ENCODE data around the gene PIM3.
A peak's percentile ranks its signal among the peaks of the same experiment; 100 is the strongest.

The PIM3 gene

DNA sequence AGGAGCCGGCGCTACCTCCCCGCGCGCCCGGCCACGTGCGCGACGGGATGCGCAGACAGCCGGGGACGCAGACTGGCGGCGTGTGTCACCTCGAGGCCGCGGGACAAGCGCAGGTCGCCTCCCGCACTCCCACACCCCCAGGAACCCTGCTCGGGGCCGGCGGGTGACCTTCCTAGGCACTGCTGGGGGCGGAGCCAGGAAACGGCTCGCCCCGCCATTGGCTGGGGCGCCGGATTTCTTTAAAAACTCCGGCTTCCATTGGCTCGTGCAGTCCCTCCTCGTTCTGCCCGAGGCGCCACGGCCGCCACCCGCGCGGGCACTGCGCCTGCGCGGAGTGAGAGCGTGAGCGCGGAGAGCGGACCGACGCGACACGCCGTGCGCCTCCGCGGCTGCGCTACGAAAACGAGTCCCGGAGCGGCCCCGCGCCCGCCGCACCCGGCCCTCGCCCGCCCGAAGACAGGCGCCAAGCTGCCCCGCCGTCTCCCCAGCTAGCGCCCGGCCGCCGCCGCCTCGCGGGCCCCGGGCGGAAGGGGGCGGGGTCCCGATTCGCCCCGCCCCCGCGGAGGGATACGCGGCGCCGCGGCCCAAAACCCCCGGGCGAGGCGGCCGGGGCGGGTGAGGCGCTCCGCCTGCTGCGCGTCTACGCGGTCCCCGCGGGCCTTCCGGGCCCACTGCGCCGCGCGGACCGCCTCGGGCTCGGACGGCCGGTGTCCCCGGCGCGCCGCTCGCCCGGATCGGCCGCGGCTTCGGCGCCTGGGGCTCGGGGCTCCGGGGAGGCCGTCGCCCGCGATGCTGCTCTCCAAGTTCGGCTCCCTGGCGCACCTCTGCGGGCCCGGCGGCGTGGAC lies at the start of gene PIM3:
PIM3 (plus strand) TSS at position 614 of the 846 bp plus-strand sequence; CDS start at position 790, 176 bp downstream.
- peak; percentile 84 for DNase-seq

DNA sequence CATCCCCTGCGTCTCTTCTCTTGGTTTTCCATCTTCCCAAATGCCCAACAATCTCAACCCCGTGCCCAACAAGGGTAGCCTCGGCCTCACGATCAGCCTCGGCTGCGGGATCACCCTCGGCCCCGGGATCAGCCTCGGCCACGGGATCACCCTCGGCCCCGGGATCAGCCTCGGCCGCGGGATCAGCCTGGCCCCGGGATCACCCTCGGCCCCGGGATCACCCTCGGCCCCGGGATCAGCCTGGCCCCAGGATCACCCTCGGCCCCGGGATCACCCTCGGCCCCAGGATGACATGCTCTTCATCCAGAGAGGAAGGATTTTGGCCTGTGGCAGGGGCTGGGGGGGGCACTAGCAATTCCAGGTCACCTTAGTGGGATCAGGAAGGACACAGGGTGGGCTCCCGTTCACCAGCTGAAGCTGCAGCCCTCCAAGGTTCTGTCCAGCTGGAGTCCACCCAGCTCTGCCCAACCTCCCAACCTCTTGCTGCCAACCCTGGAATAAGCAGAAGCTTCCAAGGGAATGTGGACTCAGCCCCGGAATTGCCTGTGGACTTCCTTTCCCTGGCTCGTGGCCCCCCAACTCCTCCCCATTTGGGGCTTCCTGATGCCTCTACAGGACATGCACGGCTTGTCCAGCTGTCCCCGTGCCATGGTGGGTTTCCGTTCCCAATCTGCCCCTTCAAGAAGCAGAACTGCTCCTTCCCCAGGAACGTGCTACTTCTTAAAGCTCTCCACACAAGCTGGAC lies 48.5 kb upstream of the PIM3 start:
- no peak for DNase-seq

DNA sequence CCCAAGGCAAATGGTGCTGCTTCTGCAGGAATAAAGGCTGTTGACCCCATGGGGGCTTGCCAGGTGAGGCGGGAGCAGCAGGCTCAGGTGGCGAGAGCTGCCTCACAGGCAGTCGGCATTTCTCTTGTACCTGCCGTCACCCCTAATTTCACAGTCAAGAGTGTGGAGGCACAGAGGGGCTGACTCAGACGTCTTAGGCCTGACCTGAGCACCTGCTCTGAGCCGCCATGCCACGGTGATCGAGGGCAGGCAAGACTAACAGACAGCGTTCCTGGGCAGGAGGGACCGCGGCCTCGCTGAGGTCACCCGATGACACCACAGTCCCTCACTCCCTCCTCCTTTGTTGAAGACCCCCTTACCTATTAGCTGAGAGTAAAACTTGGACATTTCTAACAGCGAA lies 47.5 kb upstream of the PIM3 start:
- no peak for DNase-seq

- DNase-seq: no peak
Measured at GRCh38 chr22:49913446-49913845, 47.1 kb upstream of the PIM3 start.

- DNase-seq: no peak
Measured at GRCh38 chr22:49914256-49914655, 46.3 kb upstream of the PIM3 start.

GRCh38 chr22:49915610-49916009 lies 45.0 kb upstream of the PIM3 start:
- DNase-seq: no peak

DNA sequence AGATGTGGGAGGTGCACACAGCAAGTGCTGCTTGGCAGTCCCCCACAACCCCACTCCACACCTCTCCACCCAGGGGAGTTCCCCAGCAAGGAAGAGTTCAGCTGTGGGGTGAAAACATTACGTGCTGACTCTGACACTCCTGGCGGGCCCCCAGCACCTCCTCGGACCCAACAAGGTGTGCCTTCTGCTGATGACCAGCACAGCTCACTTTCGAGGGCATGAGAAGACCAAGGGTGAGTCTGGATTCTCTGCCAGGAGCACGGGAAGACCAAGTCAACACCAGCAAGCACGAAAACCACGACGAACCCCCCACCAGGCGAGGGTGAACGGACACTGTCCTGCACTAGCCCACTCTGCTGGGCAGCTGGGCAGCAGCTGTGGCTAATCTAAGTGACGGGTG lies 43.7 kb upstream of the PIM3 start:
- DNase-seq: no peak

- DNase-seq: peak; percentile 95
Measured at GRCh38 chr22:49917974-49918910, 42.3 kb upstream of the PIM3 start, which contains the start of the genes ALG12 and CRELD2. TSS of gene ALG12 (minus strand) at chr22:49918438. CDS start at chr22:49913765, 4,673 bp downstream. TSS of gene CRELD2 (plus strand) at chr22:49918634. CDS start at chr22:49918770, 136 bp downstream.

- no peak for DNase-seq
Measured at GRCh38 chr22:49918911-49919881, 41.4 kb upstream of the PIM3 start.

- no peak for DNase-seq
Measured at GRCh38 chr22:49920859-49921258, 39.7 kb upstream of the PIM3 start.

GRCh38 chr22:49921508-49922278 lies 38.9 kb upstream of the PIM3 start:
- DNase-seq: no peak

GRCh38 chr22:49922484-49922883 lies 38.1 kb upstream of the PIM3 start:
- DNase-seq: no peak

GRCh38 chr22:49922926-49923325 lies 37.6 kb upstream of the PIM3 start:
- no peak for DNase-seq

DNA sequence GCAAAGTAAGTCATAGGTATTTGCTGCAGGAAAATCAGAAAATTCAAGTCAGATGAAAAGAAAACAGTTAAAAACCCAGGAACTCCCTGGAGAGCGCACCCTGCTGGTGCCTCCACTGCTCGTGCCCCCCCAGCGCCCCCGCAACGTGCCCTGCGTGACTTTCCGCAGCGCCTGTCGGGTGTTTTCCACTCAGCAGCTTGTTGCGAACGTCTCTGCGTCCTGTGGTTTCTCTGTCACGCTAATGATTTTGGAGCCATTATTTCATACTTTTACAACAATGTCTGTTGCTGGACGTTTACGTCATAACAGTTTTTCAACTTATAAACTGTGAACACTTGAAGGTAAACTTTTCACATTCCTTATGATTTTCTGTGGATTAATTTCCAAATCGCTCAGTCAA lies 37.1 kb upstream of the PIM3 start:
- DNase-seq: no peak

DNA sequence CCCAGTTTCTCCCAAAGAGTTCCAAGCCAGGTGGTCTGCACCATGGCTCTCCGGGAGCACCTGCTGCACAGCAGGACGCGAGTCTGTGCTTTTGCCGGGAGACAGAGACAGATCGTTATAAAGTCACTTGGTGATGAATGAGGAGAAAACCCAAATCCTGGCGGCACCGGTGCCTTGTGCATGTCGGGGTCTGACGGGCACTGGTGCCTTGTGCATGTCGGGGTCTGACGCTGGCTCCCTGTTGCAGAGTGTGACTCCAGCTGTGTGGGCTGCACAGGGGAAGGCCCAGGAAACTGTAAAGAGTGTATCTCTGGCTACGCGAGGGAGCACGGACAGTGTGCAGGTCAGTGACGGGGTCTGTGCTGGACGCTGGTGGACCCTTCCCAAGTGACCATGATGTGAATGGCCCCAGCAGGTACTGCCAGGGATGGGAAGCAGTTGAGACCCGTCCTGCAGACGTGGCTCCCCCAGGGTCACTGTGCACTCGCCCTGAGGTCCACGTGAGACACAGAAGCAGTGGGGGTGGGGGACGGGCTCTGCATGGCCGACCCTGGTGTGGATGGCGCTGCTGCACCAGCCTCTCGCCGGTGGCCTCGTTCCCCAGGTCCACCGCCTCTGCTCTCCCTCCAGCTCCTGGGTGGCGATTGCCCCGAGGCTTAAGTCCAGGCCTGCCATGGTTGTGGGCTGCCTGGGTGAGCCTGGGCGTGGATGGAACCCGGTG lies 36.3 kb upstream of the PIM3 start:
- no peak for DNase-seq

- DNase-seq: no peak
Measured at GRCh38 chr22:49925525-49926128, 34.9 kb upstream of the PIM3 start.

DNA sequence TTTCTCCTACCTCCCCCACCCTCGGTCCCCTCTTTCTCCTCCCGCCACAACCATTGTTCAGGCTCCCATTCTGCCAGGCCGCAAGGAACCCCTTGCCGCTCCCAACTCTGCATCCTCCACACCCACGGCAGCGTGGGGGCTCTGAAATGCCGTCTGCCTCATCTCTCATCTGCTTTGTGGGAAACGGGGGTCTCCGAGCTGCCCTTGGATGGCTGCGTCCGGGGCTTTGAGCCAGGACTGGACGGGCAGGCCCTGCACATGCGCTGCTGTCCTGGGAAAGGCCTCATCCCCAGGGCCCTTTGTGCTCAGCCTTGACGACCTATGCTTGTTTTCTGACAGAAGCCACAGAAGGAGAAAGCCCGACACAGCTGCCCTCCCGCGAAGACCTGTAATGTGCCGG lies 33.7 kb upstream of the PIM3 start:
- no peak for DNase-seq

DNA sequence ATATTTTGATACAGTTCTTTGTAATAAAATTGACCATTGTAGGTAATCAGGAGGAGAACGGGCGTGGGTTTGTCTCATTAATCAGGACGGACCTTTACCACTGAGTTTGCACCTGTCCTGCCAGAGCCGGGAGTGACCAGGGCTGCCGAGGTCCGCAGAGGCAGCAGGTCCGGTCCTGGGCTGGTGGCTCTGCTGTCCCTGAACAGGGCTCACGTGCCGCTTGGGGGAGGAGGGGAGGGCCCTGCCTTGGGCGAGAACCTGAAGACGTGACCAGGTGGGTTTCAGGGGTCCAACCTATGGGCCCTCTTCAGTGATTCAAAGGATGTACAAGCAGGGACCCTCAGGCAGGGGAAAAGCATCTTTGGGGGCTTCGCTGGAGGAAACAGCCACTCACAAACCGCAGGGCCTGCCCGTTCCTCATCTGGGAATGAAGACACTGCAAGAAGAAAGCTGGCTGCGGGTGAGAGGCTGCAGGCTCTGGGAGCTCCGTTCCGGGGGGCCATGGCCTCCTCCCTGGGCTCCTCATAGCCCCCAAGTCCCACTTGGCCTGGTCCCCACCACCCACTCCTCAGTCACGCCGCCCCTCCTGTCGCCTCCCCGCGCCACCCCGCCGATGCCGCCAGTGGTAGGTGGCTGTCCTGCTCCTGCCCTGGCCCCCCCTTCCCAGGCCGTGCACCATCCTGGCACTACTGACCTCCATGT lies 32.9 kb upstream of the PIM3 start:
- DNase-seq: no peak

- DNase-seq: no peak
Measured at GRCh38 chr22:49928185-49928495, 32.4 kb upstream of the PIM3 start.
